NCI-H82 (cell line): ENCODE measurements around the gene CKB.
"Not testable (repeated sequence)": the region's sequence is repeated elsewhere in the genome, so short reads cannot be mapped to it uniquely, and the experiment has no call there.

ENCODE experiments used
- DNase-seq: peaks from one replicate; lab custom pipeline; 2025; lab: John Stamatoyannopoulos, UW

The CKB gene

DNA sequence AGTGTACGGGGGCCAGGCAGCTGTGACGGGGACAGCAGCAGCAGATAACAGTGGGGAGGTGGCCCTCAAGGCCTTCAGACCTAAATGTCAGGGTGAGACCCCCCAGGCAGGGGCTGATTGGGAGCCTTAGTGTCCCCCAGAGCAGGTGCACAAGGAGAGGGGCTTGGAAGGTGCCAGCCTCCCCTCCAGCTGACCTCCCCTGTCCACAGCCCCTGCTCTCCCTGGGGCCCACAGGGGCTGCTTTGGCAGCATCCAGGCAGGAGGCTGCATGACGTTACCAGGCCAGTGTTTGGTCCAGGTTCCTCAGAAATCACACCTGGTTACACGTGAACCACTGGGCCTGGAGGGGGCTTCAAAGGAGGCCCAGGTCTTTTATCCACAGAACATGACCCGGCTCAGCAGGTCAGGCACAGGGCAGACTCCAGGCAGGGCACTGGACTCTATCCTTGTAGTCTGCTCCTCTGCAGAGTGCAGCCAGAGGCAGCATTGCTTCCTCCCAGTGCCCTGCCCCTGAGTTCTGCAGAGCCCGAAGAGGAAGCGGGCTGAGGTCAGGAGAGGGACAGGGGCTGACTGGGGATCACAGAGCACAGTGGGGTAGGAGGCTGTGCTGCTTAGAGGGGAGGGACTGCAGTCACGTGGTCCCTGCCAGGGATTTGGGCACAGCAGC, 3.8 kb upstream of the CKB start:
- DNase-seq = no peak

DNA sequence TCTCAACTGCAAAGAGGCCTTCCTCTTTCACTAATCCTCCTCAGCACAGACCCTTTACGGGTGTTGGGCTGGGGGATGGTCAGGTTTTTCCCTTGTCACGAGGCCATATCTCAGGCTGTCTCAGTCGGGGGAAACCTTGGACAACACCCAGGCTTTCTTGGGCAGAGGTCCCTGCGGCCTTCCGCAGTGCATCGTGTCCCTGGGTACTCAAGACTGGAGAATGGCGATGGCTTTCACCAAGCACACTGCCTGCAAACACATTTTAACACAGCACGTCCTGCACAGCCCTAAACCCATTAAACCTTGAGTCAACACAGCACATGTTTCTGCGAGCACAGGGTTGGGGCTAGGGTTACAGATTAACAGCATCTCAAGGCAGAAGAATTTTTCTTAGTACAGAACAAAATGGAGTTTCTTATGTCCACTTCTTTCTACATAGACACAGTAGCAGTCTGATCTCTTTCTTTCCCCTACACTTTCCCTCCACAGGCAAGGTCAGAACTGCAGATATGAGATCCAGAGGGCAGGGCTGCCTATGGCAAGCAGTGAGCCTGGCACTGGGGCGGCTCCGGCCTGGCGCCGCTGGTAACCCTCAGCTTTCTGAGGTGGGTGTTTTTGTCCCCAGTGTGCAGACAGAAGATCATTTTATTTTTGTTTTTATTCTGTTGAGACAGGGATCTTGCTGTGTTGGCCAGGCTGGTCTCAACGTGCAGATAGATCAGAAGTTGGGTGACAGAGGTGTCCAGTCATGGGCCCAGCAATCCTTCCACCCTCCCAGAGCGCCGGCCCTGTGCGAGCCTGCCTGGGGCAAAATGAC, 3.0 kb upstream of the CKB start:
- peak; percentile 73 for DNase-seq

DNA sequence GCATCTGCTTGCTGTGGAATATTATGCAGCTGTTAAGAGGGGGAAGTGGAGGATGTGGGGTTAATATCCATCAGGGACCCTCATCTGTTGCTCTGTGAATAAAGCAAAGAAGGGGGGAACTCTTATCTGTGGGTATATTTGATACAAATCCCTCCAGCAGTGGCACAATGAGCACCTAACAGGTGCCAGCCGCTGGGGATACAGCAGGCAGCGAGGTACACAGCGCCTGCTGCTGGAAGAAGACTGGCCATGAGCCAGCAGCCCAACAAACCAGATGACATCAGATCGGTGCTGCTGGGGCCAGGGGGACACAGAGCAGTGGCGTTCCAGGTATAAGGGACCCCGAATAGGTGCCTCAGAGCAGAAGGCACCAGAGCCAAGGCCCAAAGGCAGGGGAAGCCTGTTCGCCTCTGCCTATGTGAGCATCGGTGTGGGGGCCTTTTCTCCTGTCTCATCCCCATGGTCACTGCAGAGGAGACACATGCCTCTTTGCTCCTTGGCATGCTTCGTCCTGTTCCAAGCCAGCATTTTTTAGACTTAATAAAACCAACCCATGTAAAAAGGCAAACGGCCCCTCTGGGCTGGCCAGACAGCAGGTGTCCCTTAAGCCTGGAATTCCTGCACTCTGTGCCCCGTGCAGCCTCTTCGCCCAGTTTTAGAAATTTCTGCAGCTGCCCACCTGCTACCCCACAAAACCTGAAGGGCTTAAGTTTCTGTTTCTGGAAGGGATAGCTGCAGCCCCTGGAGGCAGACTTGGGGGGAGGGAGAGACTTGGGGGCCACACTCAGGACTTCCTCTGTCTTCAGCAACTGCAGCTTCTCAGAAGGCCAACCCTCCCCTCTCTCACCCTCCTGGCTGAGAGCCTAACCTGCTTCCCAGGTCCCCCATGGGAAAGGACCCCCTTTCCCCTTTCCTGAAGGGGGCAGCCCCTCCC, 1.6 kb upstream of the CKB start:
- peak; percentile 11 for DNase-seq

DNA sequence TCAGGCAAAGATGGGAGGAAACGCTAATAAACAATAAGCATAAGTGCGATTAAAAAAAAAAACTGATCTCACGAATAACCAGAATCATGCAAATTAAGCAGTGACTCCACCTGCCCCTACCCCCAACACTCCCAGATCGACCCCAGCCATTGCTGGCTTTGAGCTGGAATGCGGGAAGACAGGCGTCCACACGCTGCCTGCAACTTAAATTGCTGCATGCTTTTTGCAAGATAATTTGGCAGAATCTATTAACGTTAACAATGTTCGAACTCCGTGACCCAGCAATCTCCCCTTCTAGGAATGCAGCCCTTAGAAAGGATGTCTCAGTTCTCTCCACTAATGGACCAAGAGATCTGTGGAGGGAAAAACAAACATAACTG, 935 bp upstream of the CKB start:
- no peak for DNase-seq

DNA sequence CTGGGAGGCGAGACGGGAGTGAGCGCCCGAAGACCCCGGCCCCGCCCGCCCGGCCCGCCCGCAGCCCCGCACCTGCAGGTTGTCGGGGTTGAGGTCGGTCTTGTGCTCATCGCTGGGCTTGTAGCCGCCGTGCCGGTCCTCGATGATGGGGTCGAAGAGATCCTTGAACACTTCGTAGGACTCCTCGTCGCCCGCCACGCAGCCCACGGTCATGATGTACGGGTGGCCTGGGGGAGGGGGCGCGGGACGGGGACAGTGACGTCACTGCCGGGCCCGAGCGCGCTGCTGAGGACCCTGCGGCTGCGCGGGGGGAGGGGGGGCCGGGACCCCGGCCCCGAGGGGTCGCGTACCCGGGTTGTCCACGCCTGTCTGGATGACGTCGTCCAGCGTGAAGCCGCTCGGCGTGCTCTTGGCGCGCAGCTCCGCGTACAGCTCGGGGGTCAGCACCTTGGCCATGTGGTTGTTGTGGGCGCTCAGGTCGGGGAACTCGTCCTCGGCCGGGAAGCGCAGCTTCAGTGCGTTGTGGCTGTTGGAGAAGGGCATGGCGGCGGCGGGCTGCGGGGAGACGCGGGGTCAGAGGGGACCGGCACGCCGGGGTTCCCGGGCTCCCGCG, 573 bp downstream of the CKB start:
- peak; percentile 47 for DNase-seq

DNA sequence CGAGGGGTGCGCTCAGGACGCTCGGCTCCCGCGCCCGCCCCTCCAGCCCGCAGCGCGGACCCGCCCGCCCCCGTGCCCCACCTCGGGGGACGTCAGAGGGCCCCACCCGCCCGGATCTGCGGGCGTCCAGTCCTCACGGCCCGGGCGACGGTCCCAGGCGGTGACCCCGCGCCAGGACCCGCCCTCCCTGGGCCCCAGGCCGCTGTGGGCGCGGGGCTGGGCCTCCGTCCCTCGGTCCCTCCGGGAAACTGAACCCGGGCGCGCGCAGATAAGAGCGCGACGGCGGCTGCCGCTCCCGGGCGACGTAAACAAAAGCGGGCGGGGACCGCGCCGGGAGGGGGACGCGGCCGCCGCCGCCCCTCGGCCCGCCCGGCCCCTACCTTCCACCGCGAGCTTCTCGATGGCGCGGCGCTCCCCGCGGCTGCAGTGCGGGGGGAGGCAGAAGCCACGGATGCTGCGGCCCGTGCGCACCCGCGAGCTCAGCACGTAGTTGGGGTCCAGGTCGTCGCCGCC, 1.1 kb downstream of the CKB start:
- peak; percentile 23 for DNase-seq

DNA sequence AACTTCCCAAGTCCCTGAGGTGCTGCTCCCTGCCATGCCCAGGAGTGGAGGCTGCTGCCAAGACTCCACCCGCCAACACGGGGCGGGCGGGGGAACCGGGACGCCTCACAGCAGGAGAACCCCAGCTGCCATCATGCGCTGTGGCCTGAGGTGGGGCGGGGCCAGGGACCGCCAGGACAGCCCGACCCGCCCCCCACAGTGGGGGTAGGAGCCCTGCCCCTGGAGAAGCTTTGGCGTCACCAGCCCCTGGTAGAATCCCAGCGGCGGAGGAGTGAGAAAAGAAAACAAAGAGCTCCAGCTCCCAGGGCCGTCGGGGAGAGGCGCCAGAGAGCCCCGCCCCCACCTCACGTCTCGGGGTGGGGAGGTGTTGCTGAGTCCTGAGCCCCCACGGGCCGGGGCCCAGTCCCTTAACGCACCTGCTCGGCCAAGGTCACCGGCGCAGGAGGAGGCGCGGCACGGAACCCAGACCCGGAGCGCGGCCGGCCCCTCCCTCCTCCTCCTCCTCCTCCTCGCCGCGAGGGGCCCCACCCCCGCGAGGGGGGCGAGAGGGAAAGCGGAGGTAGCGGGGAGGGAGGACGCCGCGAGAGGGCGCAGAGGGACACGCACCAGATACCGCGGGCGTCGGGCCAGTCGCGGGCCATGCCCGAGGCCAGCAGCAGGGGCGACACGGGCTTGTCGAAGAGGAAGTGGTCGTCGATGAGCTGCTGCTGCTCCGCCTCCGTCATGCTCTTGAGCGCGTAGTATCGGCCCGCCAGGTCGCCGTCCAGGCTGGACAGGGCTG, 1.8 kb downstream of the CKB start:
- peak; percentile 80 for DNase-seq

DNA sequence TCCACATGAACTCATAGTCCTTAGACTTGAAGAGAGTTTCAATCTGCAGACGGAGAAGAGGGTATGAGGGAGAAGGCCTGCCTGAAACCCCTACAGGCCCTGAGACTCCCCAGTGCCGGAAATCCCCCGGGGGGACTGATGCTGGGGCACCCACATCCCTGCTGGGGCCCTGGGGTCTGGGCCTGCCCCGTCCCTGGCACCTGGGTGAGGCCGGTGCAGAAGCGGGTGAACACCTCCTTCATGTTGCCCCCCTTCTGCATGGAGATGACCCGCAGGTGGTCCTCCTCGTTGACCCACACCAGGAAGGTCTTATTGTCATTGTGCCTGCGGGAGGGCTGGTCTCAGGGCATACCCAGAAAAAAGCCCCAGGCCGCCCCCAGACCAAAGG, 2.4 kb downstream of the CKB start:
- DNase-seq = no peak

GRCh38 chr14:103519837-103520212, 2.8 kb downstream of the CKB start:
- no peak for DNase-seq

DNA sequence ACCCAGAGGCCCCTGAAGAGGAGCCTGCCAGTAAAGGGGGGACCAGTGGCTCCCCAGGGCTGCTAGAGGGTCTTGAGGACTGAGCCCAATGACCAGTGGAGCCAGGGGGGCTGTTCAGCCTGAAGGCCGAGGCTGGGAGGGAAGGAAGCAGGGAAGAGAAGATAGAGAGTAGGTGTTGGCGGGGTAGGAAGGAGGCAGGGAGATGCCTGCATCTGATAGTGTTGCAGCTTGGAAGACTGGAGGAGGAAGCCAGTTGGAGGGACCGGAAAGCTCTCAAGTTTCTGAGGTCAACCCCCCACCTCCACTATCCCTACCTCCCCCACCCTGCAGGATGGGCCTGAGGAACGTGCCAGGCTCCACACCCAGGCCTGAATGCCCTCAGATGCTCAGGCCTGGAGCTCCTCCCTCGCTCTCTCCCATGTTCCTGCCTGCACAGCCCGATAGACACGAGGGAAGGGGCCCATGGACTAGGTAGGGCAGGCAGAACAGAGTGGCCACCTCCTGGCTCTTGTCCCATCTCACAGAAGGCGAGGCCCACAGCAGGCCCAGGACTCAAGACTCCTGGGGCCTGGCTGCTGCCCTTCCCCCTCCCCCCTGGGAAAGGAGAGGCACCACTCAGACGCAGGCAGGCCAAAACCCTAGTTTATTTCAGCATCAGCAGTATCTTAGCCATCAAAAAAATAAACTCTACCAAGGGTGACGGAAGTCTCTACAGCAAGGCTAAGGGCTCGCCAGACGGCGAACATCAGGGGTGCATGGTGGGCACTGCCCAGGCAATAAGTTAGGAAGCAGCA, 3.4 kb downstream of the CKB start:
- DNase-seq = peak; percentile 41

DNA sequence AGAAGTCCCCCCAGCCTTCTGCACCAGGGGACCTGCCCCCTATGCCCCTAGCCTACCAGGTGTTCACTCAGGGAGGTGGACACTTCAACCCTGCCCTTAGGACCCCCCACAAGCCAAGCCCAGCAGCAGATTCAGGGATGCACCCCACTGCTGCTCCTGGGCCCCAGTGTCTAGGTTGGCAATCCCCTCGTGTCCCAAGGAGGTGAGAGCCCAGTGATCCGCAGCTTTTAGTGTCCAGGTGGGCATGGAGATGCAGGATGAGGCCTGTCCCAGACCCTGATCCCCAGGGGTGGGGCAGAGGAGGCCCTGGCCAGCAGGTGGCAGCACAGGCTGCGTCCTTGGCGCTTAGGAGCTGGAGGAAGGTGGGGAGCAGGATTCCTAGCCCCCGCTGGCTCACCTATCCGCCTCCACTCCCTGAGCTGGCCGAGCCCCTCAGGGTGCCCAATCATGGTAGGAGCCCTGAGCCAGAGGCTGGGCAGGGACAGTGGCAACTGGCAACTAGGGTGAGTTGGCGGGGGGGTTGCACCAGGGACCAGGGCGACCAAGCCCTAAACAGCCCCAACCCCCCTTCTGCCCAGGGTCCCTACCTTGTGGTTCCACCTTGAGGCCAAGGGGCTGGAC, 4.1 kb downstream of the CKB start:
- DNase-seq = peak; percentile 79

DNA sequence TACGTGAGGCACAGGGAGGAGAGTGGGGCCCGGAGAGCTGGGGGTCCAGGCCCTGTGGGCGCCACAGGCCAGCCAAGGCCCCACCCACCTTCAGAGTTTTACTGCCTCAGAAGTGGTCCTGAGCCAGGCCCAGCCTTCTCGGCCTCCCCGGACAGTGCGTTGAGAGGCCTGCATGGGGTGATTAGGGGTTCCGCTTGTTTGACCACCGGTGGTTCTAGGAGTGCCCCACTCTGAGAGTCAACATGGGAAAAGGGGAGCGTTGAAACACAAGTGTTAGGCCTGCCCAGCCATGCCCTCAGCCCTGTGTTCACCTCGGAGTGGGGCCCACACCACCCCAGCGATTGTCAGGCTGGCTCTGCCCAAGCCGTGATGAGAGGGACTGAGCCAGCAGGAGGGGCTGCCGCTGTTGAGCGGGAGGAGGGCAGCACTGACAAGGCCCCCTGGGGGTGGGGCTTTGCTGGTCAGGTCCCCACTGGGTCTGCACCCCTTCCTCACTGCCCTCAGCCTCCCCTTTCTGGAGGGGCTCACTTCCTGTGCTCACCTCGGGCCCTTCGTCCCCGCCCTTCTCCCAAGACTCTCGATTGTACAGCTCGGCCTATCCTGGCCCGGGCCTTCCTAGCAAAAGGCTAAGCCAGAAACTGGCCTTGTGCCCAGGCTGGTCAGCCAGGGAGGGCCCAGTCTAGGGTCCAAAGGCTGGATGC, 4.8 kb downstream of the CKB start:
- peak; percentile 23 for DNase-seq

DNA sequence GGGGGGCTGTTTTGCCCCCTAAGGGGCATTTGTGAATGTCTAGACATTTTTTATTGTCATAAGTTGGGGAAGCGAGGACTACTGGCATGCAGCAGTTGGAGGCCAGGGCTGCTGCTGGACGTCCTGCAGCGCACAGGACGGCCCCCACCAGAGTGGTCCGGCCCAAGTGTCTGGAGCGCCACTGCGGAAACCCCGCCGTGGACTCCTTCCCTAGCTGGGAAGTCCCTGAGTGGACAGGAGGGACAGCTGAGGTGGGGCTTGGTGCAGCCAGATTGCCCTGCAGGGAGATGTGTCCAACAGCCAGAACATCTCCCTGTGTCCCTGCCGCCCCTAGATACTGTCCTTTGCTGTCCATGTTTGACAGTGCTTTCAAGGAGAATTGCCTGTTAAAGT, 5.5 kb downstream of the CKB start:
- no peak for DNase-seq

- no peak for DNase-seq
Observed at GRCh38 chr14:103516426-103517173, 6.0 kb downstream of the CKB start.

- DNase-seq = no peak
Observed at GRCh38 chr14:103514596-103515421, 7.8 kb downstream of the CKB start.

DNA sequence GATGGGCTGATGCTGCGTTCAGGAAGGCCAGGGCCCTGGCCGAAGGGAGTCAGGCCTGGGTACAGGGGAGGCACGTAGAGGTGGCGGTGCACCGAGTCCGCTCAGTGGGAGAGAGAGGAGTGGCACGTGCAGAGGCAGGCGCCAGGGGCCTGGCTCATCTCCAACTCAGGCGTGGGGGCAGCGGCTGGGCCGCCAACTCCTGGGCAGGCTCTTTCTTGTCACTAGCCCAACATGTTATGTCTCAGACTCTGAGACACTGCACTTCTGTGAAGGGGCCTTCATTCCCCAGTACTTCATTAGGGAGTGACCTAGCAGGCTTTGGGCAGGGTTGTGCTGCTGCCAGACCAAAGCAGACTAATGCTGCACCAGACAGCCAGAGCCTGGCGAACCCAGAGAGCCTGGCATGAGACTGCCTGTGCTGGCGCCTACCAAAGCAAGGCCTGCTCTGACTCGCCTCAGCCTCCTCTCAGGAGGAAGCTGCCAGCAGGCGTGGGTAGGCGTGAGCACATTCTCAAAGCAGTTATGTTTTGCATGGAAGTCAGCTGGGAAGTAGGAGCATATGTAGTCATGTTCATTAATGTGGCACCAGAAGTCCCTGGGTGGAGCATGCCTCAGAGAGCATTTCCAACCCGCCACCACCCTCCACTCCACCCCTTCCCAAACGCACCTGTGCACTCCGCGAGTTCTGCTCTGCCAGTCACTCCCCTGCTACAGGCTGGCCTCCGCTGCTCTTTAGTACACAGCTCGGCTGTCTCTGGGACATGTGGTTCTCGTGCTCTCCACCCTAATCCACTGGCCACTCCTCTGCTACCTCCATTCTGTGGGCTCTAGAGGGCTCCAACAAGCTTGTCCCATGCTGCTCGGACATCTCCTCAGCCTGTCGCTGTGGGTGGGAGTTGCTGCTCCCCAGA, 9.7 kb downstream of the CKB start:
- peak; percentile 42 for DNase-seq

DNA sequence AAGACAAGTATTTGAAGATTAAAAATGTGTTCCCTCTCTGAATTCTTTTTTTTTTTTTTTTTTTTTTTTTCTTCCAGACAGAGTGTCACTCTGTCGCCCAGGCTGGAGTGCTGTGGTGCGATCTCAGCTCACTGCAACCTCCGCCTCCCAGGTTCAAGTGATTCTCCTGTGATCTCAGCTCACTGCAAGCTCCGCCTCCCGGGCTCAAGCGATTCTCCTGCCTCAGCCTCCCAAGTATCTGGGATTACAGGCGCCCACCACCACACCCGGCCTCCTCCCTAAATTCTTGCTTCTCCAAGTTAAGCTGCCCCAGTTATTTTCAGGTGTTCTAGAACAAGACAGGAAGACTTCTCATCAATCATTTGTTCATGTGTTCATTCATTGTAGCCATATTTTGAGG, 10.4 kb downstream of the CKB start:
- DNase-seq = not testable (repeated sequence)
